ENCODE measurements around the gene MGST2. TPM values are rescaled to one million over a fixed set of nuclear protein-coding genes. Genes with fewer than 3 reads are reported as not detected.

The MGST2 gene
- total RNA-seq, 1 experiment from 2014 or later, result 39.0 TPM

Other genes with a start within 250 kb of the MGST2 start
- gene RAB33B, start 211.7 kb upstream of the MGST2 start, total RNA-seq (2014; rRNA removed), result 3.6 and 4.4 TPM in 2 replicates
- 29.6 and 31.4 TPM in 2 replicates for gene SETD7, start 109.6 kb upstream of the MGST2 start, total RNA-seq (2014; rRNA removed)